Spinal cord (tissue), 10 donors: ENCODE results near the gene SYCE1L. TPM values are rescaled to one million over a fixed set of nuclear protein-coding genes. Genes with fewer than 3 reads are reported as not detected.
"Not testable (repeated sequence)": the region's sequence is repeated elsewhere in the genome, so short reads cannot be mapped to it uniquely, and the experiment has no call there.

ENCODE experiments used
- DNase-seq, 6 donors: peaks; one replicate each; pipeline versions ENCODE4 v3.0.0 to v3.0.0-alpha.2; 2013 to 2015; ENCODE audit warnings: low spot score in 6 of 6, low read depth in 4 of 6
- H3K27ac ChIP-seq: one replicate; pipeline ENCODE4 v1.5.1; 2013; ENCODE audit warnings: low read depth, low read length, control low read depth
- H3K27me3 ChIP-seq: one replicate; pipeline ENCODE4 v1.6.1; 2013; ENCODE audit warnings: low read length; ENCODE audit not compliant: control insufficient read depth, insufficient read depth
- H3K36me3 ChIP-seq: one replicate; pipeline ENCODE4 v1.6.1; 2013; ENCODE audit warnings: low read length; ENCODE audit not compliant: control insufficient read depth, insufficient read depth
- H3K4me1 ChIP-seq: one replicate; pipeline ENCODE4 v1.6.1; 2013; ENCODE audit warnings: low read length; ENCODE audit not compliant: control insufficient read depth, insufficient read depth
- H3K4me3 ChIP-seq: one replicate; pipeline ENCODE4 v1.5.1; 2013; ENCODE audit warnings: low read depth, low read length, control low read depth
- H3K9me3 ChIP-seq: one replicate; pipeline ENCODE4 v1.6.1; 2013; ENCODE audit warnings: low read length; ENCODE audit not compliant: control insufficient read depth, insufficient read depth
- WGBS: methylation state at CpG from one replicate; pipeline ENCODE4 v1.1.5; 2013; ENCODE audit warnings: missing lambda C conversion rate; ENCODE audit not compliant: insufficient coverage; 5-methylcytosine and 5-hydroxymethylcytosine counted together
- polyA plus RNA-seq, 2 donors: library from polyadenylated mRNA; unstranded; fragments of 120-200 nt; gene quantifications; one replicate each; pipeline ENCODE4 v1.2.1, GENCODE V29; 2013; ENCODE audit not compliant: insufficient read length in 2 of 2
- total RNA-seq, 2 donors: library from RNA; depleted of rRNA in 1 of 2; stranded (reverse); fragments of 120-200 nt in 1 of 2; fragments of >200 nt in 1 of 2; gene quantifications; one replicate each; pipeline versions ENCODE4 v1.2.3 to v1.2.4, GENCODE V29; 2013 to 2014
- donor health status: healthy.

SYCE1L gene
- total and polyA plus RNA-seq, 4 donors, result 0.79 to 27.6 (median 17.8) TPM

- H3K36me3 ChIP-seq, result no peaks in the 10 kb centered on the region
- H3K27ac ChIP-seq, result no peak overlapping the region
- no peak overlapping the region for H3K4me3 ChIP-seq
- no peaks in the 10 kb centered on the region for H3K9me3 ChIP-seq
- DNase-seq, result peak; percentile 49 to 96 (median 74)
- H3K4me1 ChIP-seq, result no peaks in the 10 kb centered on the region
- no peaks in the 10 kb centered on the region for H3K27me3 ChIP-seq
- no CpG with 5 or more reads among the region's 5 CpGs for WGBS
Observed at GRCh38 chr16:77171745-77172635, 27.2 kb upstream of the SYCE1L start.

GRCh38 chr16:77172951-77173350 is 26.3 kb upstream of the SYCE1L start:
- no peaks in the 10 kb centered on the region for H3K36me3 ChIP-seq
- peak in 1 of 6 donors; percentile 48 for DNase-seq

GRCh38 chr16:77183137-77183536 is 16.1 kb upstream of the SYCE1L start:
- DNase-seq, result no peak
- no peaks in the 10 kb centered on the region for H3K27me3 ChIP-seq
- no peaks in the 10 kb centered on the region for H3K4me1 ChIP-seq
- H3K9me3 ChIP-seq, result no peaks in the 10 kb centered on the region
- H3K27ac ChIP-seq, result no peak overlapping the region
- no peaks in the 10 kb centered on the region for H3K36me3 ChIP-seq
- WGBS, result no CpG with 5 or more reads among the region's 1 CpG
- no peak overlapping the region for H3K4me3 ChIP-seq

More at GRCh38 chr16:77172951-77173350, 26.3 kb upstream of the SYCE1L start:
- no peak overlapping the region for H3K27ac ChIP-seq
- H3K9me3 ChIP-seq, result no peaks in the 10 kb centered on the region
- no peaks in the 10 kb centered on the region for H3K4me1 ChIP-seq
- H3K4me3 ChIP-seq, result no peak overlapping the region
- H3K27me3 ChIP-seq, result no peaks in the 10 kb centered on the region

- not testable (repeated sequence) for H3K27me3 ChIP-seq, H3K4me1 ChIP-seq, H3K4me3 ChIP-seq, H3K9me3 ChIP-seq, H3K36me3 ChIP-seq, DNase-seq, H3K27ac ChIP-seq
- WGBS, result no CpG with 5 or more reads among the region's 1 CpG
Observed at GRCh38 chr16:77186298-77186697, 12.9 kb upstream of the SYCE1L start.

DNA sequence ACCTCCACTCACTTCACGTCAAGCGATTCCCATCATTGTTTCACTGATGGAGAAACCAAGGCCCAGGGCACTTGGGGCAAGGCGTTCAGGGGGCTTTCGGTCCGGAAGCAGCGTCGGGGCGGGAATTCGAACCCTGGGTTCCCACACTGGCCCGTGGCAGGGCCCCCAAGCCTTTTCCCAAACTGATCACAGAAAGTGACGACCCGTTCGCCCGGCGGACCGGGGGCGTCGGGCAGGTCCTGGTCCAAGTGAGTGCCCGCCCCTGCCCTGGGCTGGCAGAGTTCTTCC is 9.1 kb upstream of the SYCE1L start:
- under 1% methylated on average over 19 of the region's 19 CpGs for whole genome bisulfite sequencing
- Histone ChIP-seq H3K4me1 (peaks cover 10% of the 10 kb centered on the region), H3K27me3 (no peaks in the 10 kb centered on the region), H3K36me3 (peaks cover 21% of the 10 kb centered on the region), H3K4me3 (peak overlapping the region; percentile 82), H3K27ac (peak overlapping the region; percentile 98), H3K9me3 (no peaks in the 10 kb centered on the region)
- DNase-seq, result no peak

GRCh38 chr16:77190478-77191258 is 8.5 kb upstream of the SYCE1L start, which contains the start of gene MON1B:
TSS of gene MON1B (plus strand) at chr16:77191190. CDS start at chr16:77191486, 296 bp downstream.
- no peaks in the 10 kb centered on the region for H3K27me3 ChIP-seq
- peaks cover 26% of the 10 kb centered on the region for H3K36me3 ChIP-seq
- H3K27ac ChIP-seq, result peak within 1 kb of the TSS; percentile 98
- H3K4me3 ChIP-seq, result peak within 1 kb of the TSS; percentile 82
- DNase-seq, result peak; percentile 93 to 100 (median 98)
- 0% methylated on average over 62 of the region's 63 CpGs for WGBS
- peaks cover 10% of the 10 kb centered on the region for H3K4me1 ChIP-seq
- H3K9me3 ChIP-seq, result no peaks in the 10 kb centered on the region

GRCh38 chr16:77191259-77191969 is 7.8 kb upstream of the SYCE1L start:
- H3K27me3 ChIP-seq, result no peaks in the 10 kb centered on the region
- H3K9me3 ChIP-seq, result no peaks in the 10 kb centered on the region
- H3K4me1 ChIP-seq, result peaks cover 10% of the 10 kb centered on the region
- peak overlapping the region; percentile 82 for H3K4me3 ChIP-seq
- peak overlapping the region; percentile 98 for H3K27ac ChIP-seq
- H3K36me3 ChIP-seq, result peaks cover 32% of the 10 kb centered on the region
- WGBS, result 8% methylated on average over 21 of the region's 24 CpGs
- no peak for DNase-seq

DNA sequence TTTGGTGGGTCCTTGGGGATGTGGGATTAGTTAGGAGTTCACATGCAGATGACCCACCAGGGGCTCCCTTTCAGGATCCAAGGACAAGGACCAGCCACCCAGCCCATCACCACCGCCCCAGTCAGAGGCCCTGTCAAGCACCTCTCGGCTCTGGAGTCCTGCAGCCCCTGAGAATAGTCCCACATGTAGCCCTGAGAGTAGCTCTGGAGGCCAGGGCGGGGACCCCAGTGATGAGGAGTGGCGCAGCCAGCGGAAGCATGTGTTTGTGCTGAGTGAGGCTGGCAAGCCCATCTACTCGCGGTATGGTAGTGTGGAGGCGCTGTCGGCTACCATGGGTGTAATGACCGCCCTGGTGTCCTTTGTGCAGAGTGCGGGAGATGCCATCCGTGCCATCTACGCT is 5.8 kb upstream of the SYCE1L start:
- WGBS, result 99% methylated on average over 13 of the region's 13 CpGs
- DNase-seq, result no peak
- Histone ChIP-seq H3K36me3 (peaks cover 52% of the 10 kb centered on the region), H3K27me3 (no peaks in the 10 kb centered on the region), H3K9me3 (no peaks in the 10 kb centered on the region), H3K4me1 (peaks cover 10% of the 10 kb centered on the region), H3K4me3 (no peak overlapping the region), H3K27ac (no peak overlapping the region)

DNA sequence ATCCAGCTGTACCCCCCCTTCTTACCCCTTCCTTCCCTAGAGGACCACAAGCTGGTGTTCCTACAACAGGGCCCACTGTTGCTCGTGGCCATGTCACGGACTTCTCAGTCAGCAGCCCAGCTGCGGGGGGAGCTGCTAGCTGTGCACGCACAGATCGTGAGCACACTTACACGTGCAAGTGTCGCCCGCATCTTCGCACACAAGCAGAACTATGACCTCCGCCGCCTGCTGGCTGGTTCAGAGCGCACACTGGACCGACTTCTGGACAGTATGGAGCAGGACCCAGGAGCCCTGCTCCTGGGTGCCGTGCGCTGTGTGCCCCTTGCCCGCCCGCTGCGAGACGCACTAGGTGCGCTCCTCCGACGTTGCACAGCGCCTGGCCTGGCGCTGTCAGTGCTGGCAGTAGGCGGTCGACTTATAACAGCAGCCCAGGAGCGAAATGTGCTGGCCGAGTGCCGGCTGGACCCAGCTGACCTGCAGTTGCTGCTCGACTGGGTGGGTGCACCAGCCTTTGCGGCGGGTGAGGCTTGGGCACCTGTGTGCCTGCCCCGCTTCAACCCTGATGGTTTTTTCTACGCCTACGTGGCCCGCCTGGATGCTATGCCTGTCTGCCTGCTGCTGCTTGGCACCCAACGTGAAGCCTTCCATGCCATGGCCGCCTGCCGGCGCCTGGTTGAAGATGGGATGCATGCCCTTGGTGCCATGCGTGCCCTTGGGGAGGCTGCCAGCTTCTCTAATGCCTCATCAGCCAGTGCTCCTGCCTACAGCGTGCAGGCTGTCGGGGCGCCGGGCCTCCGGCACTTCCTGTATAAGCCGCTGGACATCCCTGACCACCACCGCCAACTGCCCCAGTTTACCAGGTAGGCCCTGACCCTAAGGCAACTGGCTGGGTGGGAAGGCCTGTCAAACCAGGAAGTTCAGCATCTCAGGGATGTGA is 4.6 kb upstream of the SYCE1L start:
- H3K36me3 ChIP-seq, result peaks cover 62% of the 10 kb centered on the region
- 96% methylated on average over 46 of the region's 48 CpGs for WGBS

More for the DNA sequence above, 4.6 kb upstream of the SYCE1L start:
- Histone ChIP-seq H3K4me1 (peaks cover 10% of the 10 kb centered on the region), H3K4me3 (no peak overlapping the region), H3K27me3 (no peaks in the 10 kb centered on the region), H3K27ac (no peak overlapping the region), H3K9me3 (no peaks in the 10 kb centered on the region)
- no peak for DNase-seq
